ENCODE measurements around the gene HIP1R.

Gene HIP1R

DNA sequence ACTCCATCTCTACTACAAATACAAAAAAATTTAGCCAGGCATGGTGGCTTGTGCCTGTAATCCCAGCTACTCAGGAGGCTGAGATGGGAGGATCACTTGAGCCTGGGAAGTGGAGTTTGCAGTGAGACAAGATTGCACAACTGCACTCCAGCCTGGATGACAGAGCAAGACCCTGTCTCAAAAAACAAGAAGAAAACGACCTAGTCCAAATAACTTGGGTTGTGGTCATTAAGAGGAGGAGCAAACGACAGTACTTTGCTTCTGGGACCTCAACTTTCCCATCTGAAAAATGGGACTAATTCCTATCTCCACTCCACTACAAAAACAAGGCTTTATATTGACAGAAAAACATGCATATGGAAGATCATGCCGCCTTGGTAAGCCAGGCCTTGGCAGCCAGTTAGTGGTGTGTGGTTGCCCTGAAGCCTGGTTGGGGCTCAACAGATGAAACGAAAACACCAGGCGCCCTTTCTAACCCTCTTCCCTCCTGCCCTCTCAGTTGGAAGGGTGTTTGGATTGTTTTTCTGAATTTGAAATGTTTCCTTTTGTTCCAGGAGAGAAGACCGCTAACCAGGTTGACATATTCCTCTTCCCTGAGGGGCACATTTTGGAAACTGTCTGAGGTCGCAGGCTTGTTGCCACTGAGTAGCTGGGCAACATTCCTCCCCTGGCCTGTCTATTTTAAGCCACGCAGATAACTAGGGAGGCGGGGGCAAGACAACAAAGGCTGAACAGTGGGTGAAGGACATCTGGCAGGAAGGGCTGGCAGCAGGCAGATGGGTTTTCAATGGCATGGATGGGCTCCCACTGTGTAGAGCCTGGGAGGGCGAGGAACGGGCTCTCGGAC lies 74.4 kb downstream of the HIP1R start:
- TF ChIP-seq, protein P1, sequence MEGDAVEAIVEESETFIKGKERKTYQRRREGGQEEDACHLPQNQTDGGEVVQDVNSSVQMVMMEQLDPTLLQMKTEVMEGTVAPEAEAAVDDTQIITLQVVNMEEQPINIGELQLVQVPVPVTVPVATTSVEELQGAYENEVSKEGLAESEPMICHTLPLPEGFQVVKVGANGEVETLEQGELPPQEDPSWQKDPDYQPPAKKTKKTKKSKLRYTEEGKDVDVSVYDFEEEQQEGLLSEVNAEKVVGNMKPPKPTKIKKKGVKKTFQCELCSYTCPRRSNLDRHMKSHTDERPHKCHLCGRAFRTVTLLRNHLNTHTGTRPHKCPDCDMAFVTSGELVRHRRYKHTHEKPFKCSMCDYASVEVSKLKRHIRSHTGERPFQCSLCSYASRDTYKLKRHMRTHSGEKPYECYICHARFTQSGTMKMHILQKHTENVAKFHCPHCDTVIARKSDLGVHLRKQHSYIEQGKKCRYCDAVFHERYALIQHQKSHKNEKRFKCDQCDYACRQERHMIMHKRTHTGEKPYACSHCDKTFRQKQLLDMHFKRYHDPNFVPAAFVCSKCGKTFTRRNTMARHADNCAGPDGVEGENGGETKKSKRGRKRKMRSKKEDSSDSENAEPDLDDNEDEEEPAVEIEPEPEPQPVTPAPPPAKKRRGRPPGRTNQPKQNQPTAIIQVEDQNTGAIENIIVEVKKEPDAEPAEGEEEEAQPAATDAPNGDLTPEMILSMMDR (IDR thresholded peaks at IDR 0.05; ENCODE audit: borderline replicate concordance, extremely low read depth, low read length, poor library complexity, severe bottlenecking): no peak
- TF ChIP-seq EZH2 (IDR thresholded peaks at IDR 0.05; ENCODE audit: borderline replicate concordance, low read depth, low read length, severe bottlenecking): no peak
- Histone ChIP-seq H3K4me1 (ENCODE audit: insufficient read depth, low read length) (no peaks in the 10 kb centered on the region), H3K27ac (ENCODE audit: low read length) (no peak overlapping the region), H3K4me2 (ENCODE audit: insufficient read depth, low read length) (no peak overlapping the region), H3K79me2 (ENCODE audit: insufficient read depth, low read length) (no peaks in the 10 kb centered on the region), H3K36me3 (ENCODE audit: insufficient read depth, low read length) (no peaks in the 10 kb centered on the region), H3K4me3 (ENCODE audit: low read depth in 1 of 2, low read length in 2 of 2) (no peak overlapping the region), H4K20me1 (ENCODE audit: insufficient read depth, low read length) (no peaks in the 10 kb centered on the region), H2AFZ (ENCODE audit: low read depth, low read length) (no peak overlapping the region), H3K9me3 (ENCODE audit: insufficient read depth, low read length, severe bottlenecking) (no peaks in the 10 kb centered on the region), H3K9ac (ENCODE audit: low read depth, low read length) (no peak overlapping the region), H3K27me3 (ENCODE audit: insufficient read depth, low read length, poor library complexity) (no peaks in the 10 kb centered on the region)
- DNase-seq: no peak
- ATAC-seq (ENCODE audit: insufficient read depth, low read depth): no peak

All from DND-41 (cell line).